HepG2 (cell line): ENCODE data around the gene OR6S1. TPM values are rescaled to one million over a fixed set of nuclear protein-coding genes. Genes with fewer than 3 reads are reported as not detected.
A peak's percentile ranks its signal among the peaks of the same experiment; 100 is the strongest.

ENCODE experiments used
- MAFK ChIP-seq, 2 experiments: IDR thresholded peaks in 1 of 2; conservative IDR thresholded peaks in 1 of 2; 2 replicates each; pipeline ENCODE4 v1.6.1; 2011; ENCODE audit warnings: improper control_type of control experiment in 2 of 2, low read length in 2 of 2
- NFAT5 ChIP-seq: sonication (generic); formaldehyde crosslinking; IDR thresholded peaks from 2 replicates; pipeline ENCODE4 v1.4.0; 2020; ENCODE audit warnings: missing genetic modification reagents
- SPEN ChIP-seq: sonication (generic); formaldehyde crosslinking; IDR thresholded peaks from 2 replicates; pipeline ENCODE4 v1.5.1; 2020; ENCODE audit warnings: low read depth, mild to moderate bottlenecking, missing genetic modification reagents
- TEAD3 ChIP-seq: optimal IDR thresholded peaks from 2 replicates; pipeline ENCODE3; 2016; ENCODE audit warnings: borderline replicate concordance
- ZFY ChIP-seq: sonication (generic); formaldehyde crosslinking; IDR thresholded peaks from 2 replicates; pipeline ENCODE4 v1.4.0; 2020; ENCODE audit warnings: missing genetic modification reagents
- ZNF136 ChIP-seq: sonication (generic); formaldehyde crosslinking; IDR thresholded peaks from 2 replicates; pipeline ENCODE4 v1.8.1; 2022; ENCODE audit warnings: low read depth, mild to moderate bottlenecking, moderate library complexity, missing genetic modification reagents
- ZNF235 ChIP-seq: sonication (generic); formaldehyde crosslinking; IDR thresholded peaks from 2 replicates; pipeline ENCODE4 v1.8.1; 2023; ENCODE audit warnings: mild to moderate bottlenecking, missing genetic modification reagents, borderline replicate concordance
- ZNF451 ChIP-seq: sonication (generic); formaldehyde crosslinking; IDR thresholded peaks from 2 replicates; pipeline ENCODE4 v1.5.0; 2020; ENCODE audit warnings: mild to moderate bottlenecking, missing genetic modification reagents
- ZNF501 ChIP-seq: sonication (generic); formaldehyde crosslinking; IDR thresholded peaks from 2 replicates; pipeline ENCODE4 v1.5.1; 2020; ENCODE audit warnings: mild to moderate bottlenecking, moderate library complexity, missing genetic modification reagents
- ZNF558 ChIP-seq: sonication (generic); formaldehyde crosslinking; IDR thresholded peaks from 2 replicates; pipeline ENCODE4 v1.9.0; 2022; ENCODE audit warnings: mild to moderate bottlenecking, missing genetic modification reagents, borderline replicate concordance
- ZNF589 ChIP-seq: sonication (generic); formaldehyde crosslinking; conservative IDR thresholded peaks from 2 replicates; pipeline ENCODE4 v1.8.0; 2022; ENCODE audit warnings: mild to moderate bottlenecking, moderate library complexity, missing genetic modification reagents
- ZNF891 ChIP-seq: sonication (generic); formaldehyde crosslinking; IDR thresholded peaks from 2 replicates; pipeline ENCODE4 v1.5.0; 2020; ENCODE audit warnings: mild to moderate bottlenecking, missing genetic modification reagents
- polyA plus RNA-seq, 8 experiments: library from polyadenylated mRNA; depleted of rRNA in 3 of 8; stranded (reverse) in 7 of 8; unstranded in 1 of 8; fragments of >200 nt; fragmentation: Illumina TruSeq in 4 of 8; extraction: Trizol in 4 of 8; gene quantifications; 2 replicates each; pipeline versions ENCODE4 v1.2.1 to v1.2.3, GENCODE V29; 2011 to 2016; ENCODE audit warnings: low read depth in 4 of 8, missing spikeins in 1 of 8, mixed read lengths in 1 of 8; ENCODE audit not compliant: insufficient read depth in 1 of 8
- total RNA-seq, 5 experiments: library from RNA; depleted of rRNA; stranded (reverse); fragments of >200 nt; fragmentation: Illumina TruSeq; extraction: Trizol; gene quantifications; 2 replicates each; pipeline ENCODE4 v1.2.3, GENCODE V29; 2016; ENCODE audit warnings: low read depth in 1 of 5
- TF ChIP-seq, protein P1 (sequence below): sonication (generic); formaldehyde crosslinking; IDR thresholded peaks from 2 replicates; pipeline ENCODE4 v1.4.0; 2020; ENCODE audit warnings: mild to moderate bottlenecking, missing genetic modification reagents
- TF ChIP-seq, protein P2 (sequence below): sonication (generic); formaldehyde crosslinking; IDR thresholded peaks from 2 replicates; pipeline ENCODE4 v1.4.0; 2020; ENCODE audit warnings: missing genetic modification reagents, low read depth, mild to moderate bottlenecking, borderline replicate concordance

The OR6S1 gene
- total and polyA plus RNA-seq, 2 of the 13 experiments (the other 11 are each of a cell fraction or from before 2014, with no cell fraction given): 0.09 TPM; not detected in 1

- TF ChIP-seq, protein P1, sequence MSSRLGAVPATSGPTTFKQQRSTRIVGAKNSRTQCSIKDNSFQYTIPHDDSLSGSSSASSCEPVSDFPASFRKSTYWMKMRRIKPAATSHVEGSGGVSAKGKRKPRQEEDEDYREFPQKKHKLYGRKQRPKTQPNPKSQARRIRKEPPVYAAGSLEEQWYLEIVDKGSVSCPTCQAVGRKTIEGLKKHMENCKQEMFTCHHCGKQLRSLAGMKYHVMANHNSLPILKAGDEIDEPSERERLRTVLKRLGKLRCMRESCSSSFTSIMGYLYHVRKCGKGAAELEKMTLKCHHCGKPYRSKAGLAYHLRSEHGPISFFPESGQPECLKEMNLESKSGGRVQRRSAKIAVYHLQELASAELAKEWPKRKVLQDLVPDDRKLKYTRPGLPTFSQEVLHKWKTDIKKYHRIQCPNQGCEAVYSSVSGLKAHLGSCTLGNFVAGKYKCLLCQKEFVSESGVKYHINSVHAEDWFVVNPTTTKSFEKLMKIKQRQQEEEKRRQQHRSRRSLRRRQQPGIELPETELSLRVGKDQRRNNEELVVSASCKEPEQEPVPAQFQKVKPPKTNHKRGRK (CRISPR knock-in tag): 0 out of 2 replicates have a peak, but pooled peaks have one; percentile 26
- peak; percentile 85; the same call in 1 of the 2 replicates for TF ChIP-seq ZNF558 (CRISPR knock-in tag)
- TF ChIP-seq MAFK (conservative IDR thresholded peaks at IDR 0.05 in 1 of 2, IDR thresholded peaks at IDR 0.05 in 1 of 2; ENCODE audit: low read length in 2 of 2): no peak
- TF ChIP-seq ZNF136 (CRISPR knock-in tag): peak; percentile 7; the same call in 1 of the 2 replicates
- TF ChIP-seq ZNF235 (CRISPR knock-in tag): peak; percentile 76; the same call in 1 of the 2 replicates
- TF ChIP-seq ZFY: no peak
- TF ChIP-seq ZNF589 (CRISPR knock-in tag): peak; percentile 66; the same call in 1 of the 2 replicates
- TF ChIP-seq TEAD3 (CRISPR knock-in tag): peak; percentile 71
- TF ChIP-seq NFAT5 (CRISPR knock-in tag): no peak
- TF ChIP-seq ZNF501 (CRISPR knock-in tag): peak; percentile 98
- peak; percentile 15; the same call in 1 of the 2 replicates for TF ChIP-seq SPEN (CRISPR knock-in tag)
- peak; percentile 82; the same call in 1 of the 2 replicates for TF ChIP-seq ZNF891 (CRISPR knock-in tag)
- TF ChIP-seq ZNF451 (CRISPR knock-in tag): 0 out of 2 replicates have a peak, but pooled peaks have one; percentile 38
- TF ChIP-seq, protein P2, sequence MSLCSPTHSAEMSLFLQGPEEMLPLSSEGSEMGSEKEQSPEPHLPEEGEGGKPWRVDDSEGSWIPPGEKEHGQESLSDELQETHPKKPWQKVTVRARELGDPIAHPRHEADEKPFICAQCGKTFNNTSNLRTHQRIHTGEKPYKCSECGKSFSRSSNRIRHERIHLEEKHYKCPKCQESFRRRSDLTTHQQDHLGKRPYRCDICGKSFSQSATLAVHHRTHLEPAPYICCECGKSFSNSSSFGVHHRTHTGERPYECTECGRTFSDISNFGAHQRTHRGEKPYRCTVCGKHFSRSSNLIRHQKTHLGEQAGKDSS (CRISPR knock-in tag): no peak
Measured at GRCh38 chr14:20609215-20610001, 32.1 kb downstream of the OR6S1 start (continued).
